GM12874 (cell line): ENCODE data around the gene VGF.

Experiments used
- CTCF ChIP-seq: IDR thresholded peaks from 2 replicates; pipeline ENCODE4 v1.5.1; 2011; ENCODE audit warnings: low read depth, mild to moderate bottlenecking, control low read depth, low read length, moderate library complexity; ENCODE audit not compliant: insufficient read depth

The VGF gene

GRCh38 chr7:101166909-101167644 lies 1.7 kb upstream of the VGF start:
- TF ChIP-seq CTCF = no peak

DNA sequence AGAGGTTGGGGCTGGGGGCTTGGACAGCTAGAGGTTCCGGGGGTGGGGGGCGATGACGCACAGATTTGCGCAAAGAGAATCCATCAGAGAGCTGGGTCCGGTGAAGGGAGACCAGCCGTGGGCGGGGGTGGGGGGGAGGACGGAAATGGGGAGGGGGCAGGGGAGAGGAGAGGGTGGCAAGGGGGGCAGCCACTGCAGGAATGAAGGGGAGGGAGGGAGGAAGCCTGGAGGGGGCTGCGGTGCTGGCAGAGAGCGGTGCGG lies 1.2 kb upstream of the VGF start:
- TF ChIP-seq CTCF = no peak

- no peak for TF ChIP-seq CTCF
Observed at GRCh38 chr7:101165958-101166647, 734 bp upstream of the VGF start.

GRCh38 chr7:101164071-101164840 lies 1.1 kb downstream of the VGF start:
- TF ChIP-seq CTCF = no peak

DNA sequence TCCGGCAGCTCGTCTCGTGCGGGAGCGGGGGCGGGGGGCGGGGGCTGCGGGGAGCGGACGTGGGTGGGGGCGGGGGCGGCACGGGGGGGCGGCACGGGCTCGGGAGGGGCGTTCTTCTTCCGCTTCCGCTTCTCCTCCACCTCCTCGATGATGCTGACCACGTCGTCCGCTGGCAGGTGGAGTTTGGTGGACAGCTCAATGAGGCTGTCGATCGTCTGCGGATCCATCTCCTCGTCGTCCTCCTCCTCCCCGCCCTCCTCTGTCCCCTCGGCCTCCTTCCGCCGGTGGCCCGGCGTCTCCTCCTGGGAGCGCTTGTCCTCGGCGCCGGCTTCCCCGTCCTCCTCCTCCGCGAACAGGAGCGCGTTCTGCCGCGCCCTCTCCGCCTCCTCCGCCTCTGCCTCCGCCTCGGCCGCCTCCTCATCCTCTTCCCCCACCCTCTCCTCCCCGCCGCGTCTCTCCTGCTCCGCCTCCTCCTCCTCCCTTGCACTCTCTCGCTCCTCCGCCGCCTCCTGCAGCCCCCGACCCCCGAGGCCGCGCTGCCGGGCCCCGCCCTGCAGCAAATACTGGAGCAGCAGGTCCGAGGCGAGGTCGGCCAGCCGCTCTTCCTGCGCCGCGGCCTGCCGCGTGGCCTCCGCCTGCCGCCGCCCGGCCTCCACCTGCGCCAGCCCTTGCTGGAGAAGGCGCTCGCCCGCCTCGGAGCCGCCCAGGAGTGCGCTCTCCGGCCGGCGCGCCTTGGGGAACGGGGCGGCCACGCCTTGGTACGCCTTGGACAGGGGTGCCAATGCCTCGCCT lies 1.9 kb downstream of the VGF start:
- no peak for TF ChIP-seq CTCF

GRCh38 chr7:101162551-101163278 lies 2.7 kb downstream of the VGF start:
- TF ChIP-seq CTCF = no peak
